22Rv1 (cell line): ENCODE data around the gene ZNF575.

Experiments
- CTCF ChIP-seq: fragments of 450-650 bp; IDR thresholded peaks from 2 replicates; pipeline ENCODE4 v1.5.1; 2017; ENCODE audit warnings: mild to moderate bottlenecking
- ZFX ChIP-seq: fragments of 450-650 bp; IDR thresholded peaks from 2 replicates; pipeline ENCODE4 v1.6.1; 2017; ENCODE audit warnings: antibody characterized with exemption, borderline replicate concordance

GRCh38 chr19:43489979-43490599, 42.9 kb upstream of the ZNF575 start:
- TF ChIP-seq CTCF (no peak), ZFX (no peak)
